ENCODE data around the gene KLHDC3.

GRCh38 chr6:43016943-43017334 lies 2.9 kb downstream of the KLHDC3 start:
- no peak for TF ChIP-seq POLR2A (IDR thresholded peaks at IDR 0.05; ENCODE audit: low read depth, low read length)
- no peak for TF ChIP-seq POLR2AphosphoS5 (IDR thresholded peaks at IDR 0.05; ENCODE audit: low read depth, low read length)

All from GM12891 (cell line).